G401.6 (cell line): Measurements from ENCODE around the gene ADGRD1.
"Not testable (repeated sequence)": the region's sequence is repeated elsewhere in the genome, so short reads cannot be mapped to it uniquely, and the experiment has no call there.

Experiments
- FAIRE-seq: peaks from 2 replicates; lab custom pipeline; 2012; peaks lifted over from hg19 to GRCh38; lab: Jason Lieb, UNC

The ADGRD1 gene

DNA sequence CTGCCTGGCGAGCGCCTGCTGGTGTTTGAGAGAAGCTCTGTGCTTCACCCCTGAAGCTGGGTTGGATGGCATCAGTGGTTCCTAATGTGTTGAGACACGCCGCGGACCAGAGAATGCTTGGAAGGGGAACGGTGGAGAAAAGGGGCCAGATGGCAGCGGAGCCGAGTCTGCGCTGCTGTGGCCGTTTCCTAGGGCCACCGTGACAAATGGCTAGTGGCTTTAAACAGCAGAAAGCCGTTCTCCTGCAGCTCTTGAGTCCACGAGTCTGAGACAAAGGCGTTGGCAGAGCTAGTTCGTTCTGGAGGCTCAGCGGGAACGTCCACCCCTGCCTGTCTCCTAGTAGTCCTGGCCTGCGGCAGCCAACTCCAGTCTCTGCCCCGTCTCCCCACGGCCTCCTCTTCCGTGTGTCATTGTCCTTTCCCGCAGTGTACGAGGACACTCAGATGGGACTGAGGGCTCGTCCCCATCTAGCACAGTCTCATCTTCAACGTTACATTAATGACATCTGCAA, 103.6 kb downstream of the ADGRD1 start:
- no peak for FAIRE-seq

DNA sequence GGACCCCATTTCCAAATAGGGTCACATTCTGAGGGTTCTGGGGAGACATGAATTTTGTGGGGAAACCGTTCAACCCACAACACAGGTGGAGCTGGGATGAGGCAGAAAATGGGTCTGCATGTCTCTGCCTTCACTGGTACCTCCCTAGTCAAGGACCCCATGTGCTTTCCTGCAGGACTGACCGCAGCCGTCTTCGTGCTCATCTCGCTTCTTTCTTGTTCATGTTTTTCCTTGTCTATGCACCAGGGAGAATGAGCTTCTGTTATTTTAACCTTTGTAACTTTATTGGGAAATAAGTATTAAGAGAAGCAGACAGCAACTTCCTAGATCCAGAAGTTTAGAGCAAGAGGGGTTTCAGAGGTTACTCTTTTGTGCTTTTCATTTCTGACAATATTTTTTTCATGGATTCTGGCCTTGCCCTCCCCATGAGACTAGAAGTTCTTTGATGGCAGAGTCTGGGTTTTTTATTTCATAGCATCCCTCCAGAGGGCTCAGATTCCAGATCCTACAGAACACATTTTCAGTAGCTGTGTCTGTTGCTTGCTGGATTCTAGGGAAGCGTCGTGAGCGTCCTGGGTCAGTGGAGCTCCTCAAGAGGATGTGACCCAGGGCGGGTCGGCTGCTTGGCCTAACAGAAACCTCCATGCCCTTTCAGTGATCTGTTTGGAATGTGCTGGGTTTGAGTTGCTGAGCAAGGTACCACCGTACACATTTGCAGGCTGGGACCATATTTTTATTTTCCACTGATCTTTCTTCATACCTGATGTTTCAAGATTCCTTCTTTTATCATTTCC, 104.2 kb downstream of the ADGRD1 start:
- FAIRE-seq, result no peak

DNA sequence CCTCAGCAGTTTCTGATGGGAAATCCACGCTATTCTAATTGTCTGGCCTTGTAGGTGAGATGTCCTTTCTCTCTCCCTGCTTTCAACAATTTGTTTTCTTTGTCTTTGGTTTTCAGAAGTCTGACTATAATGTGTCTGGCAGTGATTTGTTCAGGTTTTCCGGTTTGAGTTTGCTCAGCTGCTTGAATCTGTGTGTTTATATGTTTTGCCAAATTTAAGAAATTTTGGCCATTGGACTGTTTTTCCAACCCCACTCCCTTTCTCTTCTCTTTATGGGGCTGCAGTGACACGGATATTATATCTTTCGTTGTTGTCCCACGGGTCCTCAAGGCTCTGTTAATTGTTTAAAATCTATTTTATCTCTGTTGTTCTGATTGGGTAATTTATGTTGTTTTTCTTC, 105.0 kb downstream of the ADGRD1 start:
- FAIRE-seq, result no peak

DNA sequence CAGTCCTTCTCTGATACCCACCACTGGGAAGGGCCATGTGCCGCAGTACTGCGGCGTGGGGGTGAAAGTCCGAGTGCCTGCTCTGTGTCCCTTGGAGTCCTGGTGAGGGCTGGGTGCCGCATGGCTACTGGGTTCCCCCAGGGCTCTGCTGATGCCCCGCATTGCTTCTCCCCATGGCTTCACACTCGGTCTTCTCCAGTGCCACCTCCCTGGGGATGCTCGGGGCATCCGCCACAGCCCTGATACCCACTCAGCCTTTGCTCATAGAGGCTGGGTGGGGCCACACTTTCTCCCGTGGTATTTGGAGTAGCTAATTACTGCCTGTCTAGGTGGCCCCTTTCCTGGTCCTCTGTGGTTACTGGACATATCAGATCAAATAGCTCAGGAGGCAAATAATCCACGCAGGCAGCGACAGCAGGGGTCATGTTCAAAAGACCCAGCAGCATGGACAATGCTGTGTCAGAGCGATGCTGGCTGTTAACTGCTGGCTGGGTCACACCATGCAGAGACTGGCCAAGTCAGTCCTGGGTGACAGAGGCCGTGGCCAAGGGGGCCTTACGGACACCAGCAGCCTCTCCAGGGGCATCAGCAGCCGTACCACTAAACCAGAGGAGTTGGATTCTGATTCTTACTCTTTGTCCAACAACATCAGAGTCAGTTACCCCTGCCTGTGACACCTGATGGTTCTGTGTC, 106.5 kb downstream of the ADGRD1 start:
- no peak for FAIRE-seq

DNA sequence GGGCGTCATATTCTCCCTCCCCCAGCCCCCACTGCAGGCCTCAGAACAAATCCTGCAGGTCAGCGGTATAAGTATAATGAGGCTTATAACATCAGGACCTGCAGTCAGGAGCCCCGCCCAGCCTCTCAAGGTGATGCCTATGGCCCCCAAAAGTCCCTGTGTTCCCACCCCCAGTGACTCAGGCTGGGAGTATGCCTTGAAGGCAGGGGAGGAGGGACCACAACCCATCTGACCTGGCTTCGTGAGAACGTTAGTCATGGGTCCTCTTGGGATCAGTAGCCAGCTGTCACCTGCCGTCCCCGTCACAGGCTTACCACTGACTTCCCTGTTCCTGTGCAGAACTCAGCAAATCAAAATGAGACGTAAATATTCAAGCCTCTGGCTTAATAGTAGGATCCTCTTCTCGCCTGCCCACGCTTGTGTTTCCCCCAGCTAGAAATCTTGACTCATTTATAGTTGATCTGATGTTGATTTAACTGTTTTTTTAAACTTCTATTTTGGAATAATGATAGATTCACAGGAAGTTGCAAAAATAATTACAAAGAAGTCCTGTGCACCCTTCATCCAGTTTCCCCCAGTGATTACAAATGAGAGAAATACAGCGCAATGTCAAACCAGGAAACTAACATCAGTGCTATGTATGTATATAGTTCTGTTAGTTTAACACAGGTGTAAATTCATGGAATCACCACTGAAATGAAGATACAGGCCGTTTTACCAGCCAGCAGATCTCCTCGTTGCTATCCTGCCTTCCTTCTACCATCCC, 107.5 kb downstream of the ADGRD1 start:
- FAIRE-seq, result no peak

DNA sequence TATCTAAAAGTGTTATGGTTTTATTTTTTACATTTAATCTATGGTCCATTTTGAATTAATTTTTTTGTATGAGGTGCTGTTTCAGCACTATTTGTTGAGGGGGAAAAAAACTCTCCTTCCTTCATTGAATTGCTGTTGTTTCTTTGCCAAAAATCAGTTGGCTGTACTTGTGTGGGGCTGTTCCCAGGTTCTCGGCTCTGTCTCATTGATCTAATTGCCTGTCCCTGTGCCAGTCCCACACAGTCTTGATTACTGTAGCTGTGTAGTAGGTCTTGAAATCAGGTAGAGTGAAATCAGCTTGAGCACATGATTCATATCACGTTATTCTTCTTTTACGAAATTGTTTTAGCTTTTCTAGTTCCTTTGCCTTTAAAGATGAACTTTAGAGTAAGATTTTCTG, 109.7 kb downstream of the ADGRD1 start:
- no peak for FAIRE-seq

DNA sequence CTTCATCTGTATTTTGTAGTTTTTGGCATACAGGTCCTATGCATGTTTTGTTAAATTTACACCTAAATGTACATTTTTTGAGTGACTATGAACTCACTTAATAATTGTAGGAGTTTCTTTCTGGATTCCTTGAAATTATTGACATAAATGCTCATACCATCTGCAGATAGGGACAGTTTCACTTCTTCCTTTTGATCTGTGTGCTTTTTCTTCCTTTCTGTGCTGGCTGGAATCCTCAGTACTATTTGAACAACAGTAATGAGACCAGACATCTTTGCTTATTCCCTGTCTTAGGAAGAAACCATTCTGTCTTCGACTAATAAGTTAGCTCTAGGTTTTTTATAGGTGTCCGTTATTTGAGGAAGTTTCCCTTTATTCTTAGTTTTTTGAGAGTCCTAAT, 110.3 kb downstream of the ADGRD1 start:
- FAIRE-seq, result no peak

DNA sequence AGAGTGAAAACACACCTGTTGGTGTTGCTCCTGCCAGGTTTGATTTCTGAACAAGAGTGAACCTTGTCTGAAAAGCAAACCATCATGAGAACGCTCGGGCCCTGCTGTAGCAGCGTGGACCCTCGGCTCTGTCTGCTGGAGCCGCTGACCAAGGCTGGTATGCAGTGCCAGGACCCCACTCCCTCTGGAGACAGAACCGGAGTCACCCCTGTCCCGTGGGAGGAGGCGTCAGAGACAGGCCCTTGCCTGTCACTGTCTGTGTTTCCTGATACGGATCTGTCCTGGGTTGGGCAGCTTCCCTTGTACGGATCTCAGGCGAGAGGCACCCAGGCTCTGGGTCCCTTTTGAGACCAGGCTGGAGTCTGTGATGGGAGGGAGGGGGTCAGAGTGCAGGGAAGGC, 111.6 kb downstream of the ADGRD1 start:
- no peak for FAIRE-seq

DNA sequence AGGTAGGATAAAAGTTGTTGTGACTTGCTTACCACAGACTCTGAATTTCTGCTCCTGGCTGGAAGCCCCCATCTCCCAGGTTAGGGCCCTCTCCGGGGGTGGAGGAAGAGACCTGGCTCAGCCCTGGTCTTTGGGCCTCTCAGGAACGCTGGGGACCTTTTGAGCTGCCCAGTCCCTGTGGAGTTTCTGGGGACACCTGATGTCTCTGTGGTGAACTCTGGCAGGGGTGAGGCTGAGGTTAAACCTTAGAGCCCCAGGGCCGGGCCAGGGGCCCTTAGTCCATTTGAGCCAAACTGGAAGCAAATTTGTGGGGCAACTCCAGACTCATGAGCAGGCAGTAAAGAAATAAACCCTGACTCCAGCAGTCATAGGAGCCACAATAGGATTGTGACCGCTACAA, 112.1 kb downstream of the ADGRD1 start:
- FAIRE-seq, result no peak

DNA sequence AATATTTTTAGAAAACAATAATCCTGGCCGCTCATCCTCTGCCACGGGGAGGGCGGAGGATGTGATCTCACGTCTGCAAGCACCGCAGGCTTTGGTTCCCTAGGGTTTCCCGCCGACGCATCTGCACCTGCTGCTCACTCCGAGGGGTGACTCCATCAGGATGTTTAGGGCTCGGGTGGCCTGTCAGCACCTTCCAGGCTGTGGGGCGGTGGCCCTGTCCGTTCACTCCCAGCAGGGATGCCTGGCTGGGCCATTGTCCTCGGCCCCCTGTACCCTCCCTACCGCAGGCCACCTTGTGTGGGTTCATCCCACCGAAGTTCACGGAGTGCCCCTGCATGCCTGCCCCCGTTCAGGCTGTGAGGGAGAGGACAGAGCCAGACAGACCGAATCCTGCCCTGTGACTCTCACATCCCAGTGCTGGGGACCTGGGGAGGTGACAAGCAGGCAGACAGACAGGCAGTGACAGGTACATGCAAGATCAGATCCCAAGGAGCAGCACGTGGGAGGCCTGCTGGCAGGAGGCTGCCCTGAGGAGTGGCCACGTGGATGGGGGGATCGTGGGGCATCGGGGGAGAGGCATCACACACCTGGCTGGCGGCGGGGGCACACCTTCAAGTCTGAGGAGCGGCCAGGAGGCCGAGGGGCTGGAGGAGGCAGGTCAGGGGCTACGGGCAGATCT, 112.6 kb downstream of the ADGRD1 start:
- FAIRE-seq, result no peak

DNA sequence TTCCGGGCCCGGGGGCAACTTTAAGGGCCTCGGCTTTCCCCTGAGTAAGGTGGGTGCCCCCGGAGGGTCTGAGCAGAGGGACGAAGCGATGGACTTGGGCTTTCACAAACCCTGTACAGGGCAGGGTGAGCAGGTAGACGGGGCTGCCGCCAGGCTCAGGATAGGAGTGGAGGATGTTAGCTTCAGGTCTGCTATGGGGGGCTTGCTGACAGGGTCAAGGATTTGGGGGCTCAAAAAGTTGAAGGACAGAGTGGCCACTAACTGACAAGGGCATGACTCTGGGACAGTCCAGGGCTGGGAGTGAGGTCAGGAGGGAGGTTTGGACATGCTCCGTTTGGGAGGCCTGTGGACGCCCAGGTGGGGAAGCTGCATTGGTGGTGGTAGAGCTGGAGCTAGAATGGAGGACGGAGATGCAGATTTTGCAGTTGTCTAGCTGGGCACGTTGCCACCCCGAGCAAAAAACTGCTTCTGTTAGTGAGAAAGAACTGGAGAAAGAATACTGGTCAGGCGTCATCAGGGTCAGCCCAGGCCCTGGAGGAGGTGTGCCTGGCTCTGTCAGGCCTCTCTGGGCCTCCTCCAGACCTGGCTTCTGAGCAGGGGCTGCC, 113.3 kb downstream of the ADGRD1 start:
- FAIRE-seq, result no peak

DNA sequence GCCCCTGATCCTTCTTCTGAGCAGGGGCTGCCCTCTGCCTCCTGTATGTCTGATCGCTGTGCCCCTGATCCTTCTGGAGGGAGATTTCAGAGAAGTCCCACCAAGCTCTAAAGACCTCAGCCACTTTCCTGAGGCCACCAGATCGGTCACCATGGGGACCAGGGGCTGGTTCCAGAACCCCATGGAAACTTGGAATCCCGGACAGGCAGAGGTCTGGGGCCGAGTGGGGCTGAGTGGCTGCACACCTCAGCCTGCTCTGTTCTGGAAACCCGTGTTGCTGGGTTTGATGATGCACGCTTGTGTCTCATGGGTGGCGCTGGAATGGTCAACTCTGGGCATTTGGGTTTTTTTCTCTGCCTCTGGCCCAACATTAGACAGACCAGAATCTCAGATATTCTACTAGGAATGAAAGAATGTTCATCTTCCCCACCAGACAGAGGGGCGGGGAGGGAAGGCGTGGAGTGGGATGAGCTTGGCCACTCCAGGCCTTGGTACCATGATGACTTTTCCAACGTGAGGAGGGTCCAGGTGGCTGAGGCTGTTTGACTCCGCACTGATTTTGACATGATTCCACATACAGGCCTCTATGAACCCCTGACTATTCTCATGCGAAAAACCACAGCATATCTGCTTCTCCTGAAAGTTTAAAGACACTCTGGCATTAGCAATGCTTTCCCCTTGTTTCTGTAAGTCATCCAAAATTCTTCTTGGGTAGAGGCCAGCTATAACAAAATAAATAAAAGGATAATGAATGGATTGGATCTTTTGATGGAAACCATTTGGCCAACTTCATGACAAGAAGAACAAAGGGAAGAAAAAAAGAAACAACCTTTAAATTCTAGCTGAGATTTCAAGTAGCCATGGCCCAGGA, 114.5 kb downstream of the ADGRD1 start:
- no peak for FAIRE-seq

DNA sequence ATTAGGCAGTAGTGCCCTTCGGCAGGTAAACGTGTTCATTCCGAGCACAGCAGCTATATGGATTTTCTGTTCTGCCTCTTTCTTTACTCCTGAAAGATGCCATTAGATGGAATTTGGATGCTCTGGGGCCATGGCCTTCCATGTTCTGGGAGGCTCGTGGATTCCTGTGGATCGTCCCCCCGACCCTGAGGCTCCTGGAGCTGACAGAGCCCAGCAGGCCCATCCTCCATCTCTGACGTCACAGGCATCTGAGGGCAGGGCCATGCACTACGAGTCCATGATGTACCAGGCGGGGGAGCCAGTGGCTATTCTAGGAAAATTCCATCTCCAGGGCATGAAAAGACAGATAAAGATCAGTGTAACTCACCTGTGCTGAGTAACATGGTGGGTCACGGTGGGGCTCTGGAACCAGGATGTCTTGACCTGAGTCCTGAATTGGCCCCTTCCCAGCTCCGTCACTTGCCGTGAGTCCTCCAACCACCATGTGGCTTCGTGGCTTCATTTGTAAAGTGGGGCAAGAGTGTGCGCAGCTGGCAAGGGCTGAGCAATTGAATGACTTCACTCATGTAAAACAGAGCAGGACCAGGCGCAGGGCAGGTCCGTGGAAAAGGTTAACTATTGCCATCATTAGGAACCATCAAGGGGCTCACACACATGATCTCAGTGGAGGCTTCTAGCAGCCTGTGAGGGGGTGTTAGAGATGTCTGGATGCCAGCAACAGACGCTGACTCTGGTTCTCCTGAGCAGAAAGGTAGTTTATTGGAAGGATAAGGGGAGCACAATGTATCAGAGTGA, 115.4 kb downstream of the ADGRD1 start:
- not testable (repeated sequence) for FAIRE-seq

DNA sequence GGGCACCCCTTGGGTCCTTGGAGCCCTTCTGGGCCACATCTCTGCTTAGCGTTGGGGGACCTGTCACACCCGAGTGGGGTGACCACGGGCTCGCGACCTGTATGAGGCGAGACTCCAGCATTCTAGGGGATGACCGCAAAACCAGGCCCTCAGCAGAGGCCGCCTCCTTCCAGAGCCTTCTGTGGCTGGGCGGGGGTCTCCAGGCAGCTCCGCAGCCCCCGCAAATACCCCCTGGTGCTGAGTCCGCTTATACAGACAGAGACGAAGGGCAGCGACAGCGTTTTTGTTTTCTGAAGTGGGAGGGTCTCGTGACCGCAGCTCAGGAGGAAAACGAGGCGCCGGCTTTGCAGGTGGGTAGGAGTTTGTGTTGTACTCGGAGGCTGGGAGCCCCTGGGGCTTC, 116.4 kb downstream of the ADGRD1 start:
- FAIRE-seq, result not testable (repeated sequence)

DNA sequence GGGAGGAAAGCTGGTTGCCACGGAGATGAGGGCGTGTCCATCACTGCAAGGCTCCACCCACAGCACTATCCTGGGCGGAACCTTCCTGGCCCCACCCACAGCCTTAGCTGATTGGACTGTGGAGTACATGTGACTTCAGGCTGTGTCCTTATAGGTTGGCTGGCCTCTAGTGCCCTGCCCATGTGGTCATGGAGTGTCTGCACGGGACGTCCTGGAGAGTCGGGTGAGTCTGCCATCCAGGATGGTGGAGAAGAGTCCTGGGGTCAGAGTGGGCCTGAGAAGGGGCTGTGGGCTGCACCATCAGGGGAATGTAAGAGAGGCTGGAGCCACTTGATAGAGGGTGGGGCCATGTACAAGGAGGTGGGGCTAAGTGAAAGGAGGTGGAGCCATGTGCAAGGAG, 117.0 kb downstream of the ADGRD1 start:
- FAIRE-seq, result not testable (repeated sequence)

DNA sequence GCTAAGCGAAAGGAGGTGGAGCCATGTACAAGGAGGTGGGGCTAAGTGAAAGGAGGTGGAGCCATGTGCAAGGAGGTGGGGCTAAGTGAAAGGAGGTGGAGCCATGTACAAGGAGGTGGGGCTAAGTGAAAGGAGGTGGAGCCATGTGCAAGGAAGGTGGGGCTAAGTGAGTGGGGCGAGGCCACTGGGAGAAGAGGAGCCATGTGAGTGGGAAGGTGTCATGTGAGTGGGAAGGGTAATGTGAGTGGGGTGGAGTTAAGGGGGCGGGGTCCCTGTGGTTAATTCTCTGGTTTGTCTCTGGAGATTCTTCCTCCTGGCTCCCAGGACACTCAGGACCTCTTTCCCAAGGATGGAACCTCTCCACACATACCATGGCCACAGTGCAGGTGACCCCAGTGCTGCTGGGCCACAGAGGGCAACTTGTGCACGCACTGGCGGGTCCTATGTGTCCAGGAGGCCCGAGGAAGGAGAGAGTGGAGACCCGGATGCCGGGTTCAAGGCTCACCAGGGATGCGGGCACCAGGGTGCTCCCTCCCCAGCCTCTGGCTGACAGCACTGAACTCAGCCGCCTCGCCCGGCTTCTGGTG, 117.6 kb downstream of the ADGRD1 start:
- not testable (repeated sequence) for FAIRE-seq

DNA sequence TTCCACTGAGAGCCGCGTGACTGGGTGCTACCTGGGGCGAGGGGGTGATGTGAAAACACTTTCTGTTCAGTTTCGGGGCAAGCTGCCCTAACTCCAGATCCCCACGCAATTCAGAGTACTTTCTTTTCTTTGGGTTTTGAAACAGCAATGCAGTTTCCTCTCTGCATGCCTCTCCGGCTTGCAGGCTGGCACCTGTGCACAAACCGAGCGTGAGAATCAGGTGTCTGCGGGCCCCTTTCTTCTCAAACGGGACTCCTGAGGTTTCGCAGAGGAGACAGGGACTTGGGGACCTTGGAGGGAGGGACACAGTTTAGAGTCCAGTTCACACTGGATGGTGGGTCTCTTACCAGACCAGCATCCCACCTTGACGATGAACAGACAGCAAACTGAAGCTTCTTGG, 118.2 kb downstream of the ADGRD1 start:
- FAIRE-seq, result not testable (repeated sequence)

DNA sequence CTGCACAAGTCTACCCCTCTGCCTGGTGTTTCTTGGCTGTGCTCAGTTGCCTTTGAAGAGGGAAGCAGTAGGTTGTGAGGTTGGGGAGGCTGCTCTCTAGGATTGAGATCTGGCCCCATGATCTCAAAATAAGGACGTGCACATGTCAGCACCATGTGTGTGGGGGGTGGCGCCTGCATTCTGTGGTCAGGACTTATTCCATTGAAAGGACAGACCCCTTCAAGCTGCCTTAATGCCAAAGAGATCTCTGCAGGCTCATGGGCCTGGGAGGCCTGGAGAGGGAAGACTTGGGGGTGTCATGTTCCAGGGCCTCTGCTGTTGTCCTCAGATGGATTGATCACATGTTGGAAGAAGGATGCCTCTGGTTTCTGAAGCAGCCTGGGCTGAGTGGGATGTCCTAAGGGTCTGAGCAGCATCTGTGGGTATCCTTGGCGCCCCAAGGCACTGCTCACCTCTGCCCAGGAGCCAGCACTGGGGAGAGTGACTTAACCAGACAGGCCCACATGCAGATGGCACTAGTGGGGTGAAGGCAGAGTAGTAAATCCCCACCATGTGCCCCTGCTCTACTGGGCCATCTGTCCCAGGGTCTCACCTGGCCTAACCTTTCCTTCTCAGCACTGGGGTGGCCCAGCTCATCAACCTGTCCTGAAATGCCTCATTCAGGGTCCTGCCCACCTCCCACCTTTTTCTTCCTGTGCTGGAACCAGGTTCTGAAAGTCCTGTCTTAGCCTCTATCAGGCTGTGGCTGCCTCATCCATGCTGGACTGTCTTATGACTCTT, 118.9 kb downstream of the ADGRD1 start:
- FAIRE-seq, result no peak
